GM12865 (cell line): ENCODE data around the gene KANSL1.
"Not testable (repeated sequence)": the region's sequence is repeated elsewhere in the genome, so short reads cannot be mapped to it uniquely, and the experiment has no call there.

Experiments used
- DNase-seq: peaks from one replicate; pipeline ENCODE4 v3.0.0; 2010; ENCODE audit warnings: low read depth
- H3K4me3 ChIP-seq: 2 replicates; pipeline ENCODE4 v1.5.1; 2011; ENCODE audit warnings: mild to moderate bottlenecking, low read depth, low read length, control low read depth
- CTCF ChIP-seq: IDR thresholded peaks from 2 replicates; pipeline ENCODE4 v1.5.1; 2011; ENCODE audit warnings: low read length, control low read depth, low read depth, inconsistent platforms; ENCODE audit not compliant: insufficient read depth; ENCODE audit errors: missing control alignments

Gene KANSL1

GRCh38 chr17:46027048-46027975 lies 165.9 kb downstream of the KANSL1 start:
- TF ChIP-seq CTCF, result no peak
- no peak for DNase-seq
- H3K4me3 ChIP-seq, result no peak overlapping the region

GRCh38 chr17:46026166-46027047 lies 166.8 kb downstream of the KANSL1 start:
- H3K4me3 ChIP-seq, result no peak overlapping the region
- no peak for DNase-seq
- TF ChIP-seq CTCF, result no peak

- no peak for DNase-seq
- TF ChIP-seq CTCF, result no peak
- no peak overlapping the region for H3K4me3 ChIP-seq
Measured at GRCh38 chr17:46025510-46026165, 167.6 kb downstream of the KANSL1 start.

- H3K4me3 ChIP-seq, result no peak overlapping the region
- no peak for DNase-seq
- no peak for TF ChIP-seq CTCF
Measured at GRCh38 chr17:46025060-46025459, 168.2 kb downstream of the KANSL1 start.

- TF ChIP-seq CTCF, result no peak
- no peak for DNase-seq
- no peak overlapping the region for H3K4me3 ChIP-seq
Measured at GRCh38 chr17:46024590-46024989, 168.6 kb downstream of the KANSL1 start.

- DNase-seq, result no peak
- no peak overlapping the region for H3K4me3 ChIP-seq
- no peak for TF ChIP-seq CTCF
Measured at GRCh38 chr17:46023783-46024388, 169.3 kb downstream of the KANSL1 start.

- DNase-seq, H3K4me3 ChIP-seq: not testable (repeated sequence)
Measured at GRCh38 chr17:46023366-46023765, 169.9 kb downstream of the KANSL1 start.
